NCI-H2196 (cell line): ENCODE measurements around the gene PKD1L1.

Experiments
- DNase-seq: peaks from one replicate; lab custom pipeline; 2025; ENCODE audit not compliant: unreplicated experiment; lab: John Stamatoyannopoulos, UW

The PKD1L1 gene

GRCh38 chr7:47743965-47744591 lies 204.2 kb downstream of the PKD1L1 start:
- no peak for DNase-seq

DNA sequence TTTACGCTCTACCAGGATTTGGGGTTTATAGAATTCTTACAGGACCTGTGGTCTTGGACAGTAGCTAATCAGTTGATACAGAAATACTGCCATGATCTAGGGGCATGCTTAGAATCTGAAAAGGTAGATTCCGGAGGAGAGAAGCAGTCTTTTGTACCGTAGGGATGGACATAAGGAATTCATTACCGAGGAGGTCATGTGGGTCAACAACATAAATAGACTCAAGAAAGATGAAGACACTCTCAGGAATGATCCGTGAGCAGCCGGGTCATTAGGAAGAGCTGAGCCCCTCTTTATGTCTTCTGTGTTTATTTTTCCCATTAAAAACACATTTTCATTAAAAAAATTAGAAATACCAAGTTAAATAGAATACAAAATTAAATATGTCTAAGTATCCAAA lies 206.3 kb downstream of the PKD1L1 start:
- DNase-seq, result no peak

DNA sequence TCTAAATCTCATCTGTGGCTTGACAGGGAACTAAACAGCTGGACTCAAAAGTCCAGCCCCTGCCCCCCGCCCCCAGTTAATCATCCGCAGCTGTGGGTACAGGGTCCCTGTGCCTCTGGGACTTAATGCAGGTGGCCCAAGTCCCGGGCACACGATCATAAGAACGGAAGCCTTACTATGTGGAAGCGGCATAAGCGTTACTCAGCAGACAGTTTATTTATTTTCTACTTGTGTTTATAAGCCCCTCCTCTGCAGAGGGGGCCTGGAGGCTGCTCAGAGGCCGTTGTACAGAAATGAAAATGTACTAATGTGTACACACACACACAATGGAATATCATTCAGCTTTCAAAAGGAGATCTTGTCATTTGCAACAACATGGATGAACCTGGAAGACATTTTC lies 208.4 kb downstream of the PKD1L1 start:
- no peak for DNase-seq

- no peak for DNase-seq
Observed at GRCh38 chr7:47739301-47739875, 208.9 kb downstream of the PKD1L1 start.

GRCh38 chr7:47738563-47739166 lies 209.6 kb downstream of the PKD1L1 start:
- DNase-seq, result no peak

DNA sequence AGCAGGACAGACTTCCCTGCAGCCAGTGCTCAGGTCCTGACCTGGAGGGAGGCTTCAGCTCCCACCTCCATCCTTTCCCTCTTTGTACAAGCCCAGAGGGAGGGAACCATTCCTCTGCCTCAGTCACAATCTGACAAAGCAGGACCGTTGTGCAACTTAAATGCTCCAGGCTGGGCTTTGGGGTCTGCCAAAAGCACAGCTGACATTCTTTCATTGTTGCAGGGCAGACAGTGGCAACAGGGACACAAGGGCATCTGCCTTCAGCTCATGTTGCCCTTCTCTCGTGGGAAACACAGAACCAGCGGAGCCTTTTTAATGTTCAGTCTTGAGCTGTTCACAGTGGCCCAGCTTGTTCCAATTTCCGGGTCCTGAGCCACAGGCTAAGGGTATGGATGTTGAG lies 210.7 kb downstream of the PKD1L1 start:
- no peak for DNase-seq

GRCh38 chr7:47735431-47736345 lies 212.6 kb downstream of the PKD1L1 start:
- DNase-seq, result no peak

GRCh38 chr7:47734949-47735291 lies 213.3 kb downstream of the PKD1L1 start:
- DNase-seq, result no peak

DNA sequence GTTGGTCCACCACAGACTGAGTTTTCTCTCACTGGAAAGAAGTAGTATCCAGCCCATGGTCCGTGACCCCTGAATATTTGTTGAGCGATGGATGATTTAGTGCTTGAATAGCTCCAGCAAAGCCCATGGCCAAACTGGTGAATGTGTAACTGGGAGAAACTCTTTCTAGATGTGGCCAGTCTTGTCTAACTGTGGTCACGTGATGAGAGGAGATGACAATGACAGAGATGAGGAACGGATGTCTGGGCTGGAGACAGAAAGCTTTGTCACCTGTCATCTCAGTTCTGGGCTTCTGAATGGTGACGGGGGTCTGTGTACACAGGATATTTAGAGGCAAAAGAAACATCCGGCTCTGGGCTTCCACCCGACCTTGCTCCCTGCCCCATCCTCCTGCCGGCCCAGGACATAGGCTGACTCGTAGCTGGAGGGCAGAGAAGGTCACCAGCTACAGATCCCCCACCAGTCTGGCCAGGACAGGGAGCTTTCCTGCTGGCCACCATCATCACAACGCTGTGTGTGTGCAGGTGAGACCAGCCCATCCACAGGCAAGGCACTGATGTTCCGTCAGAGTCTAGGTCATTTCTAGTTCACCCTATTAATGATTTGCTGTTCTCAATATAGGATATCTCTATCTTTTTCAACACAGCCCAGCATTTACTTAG lies 213.8 kb downstream of the PKD1L1 start:
- no peak for DNase-seq

- no peak for DNase-seq
Observed at GRCh38 chr7:47730142-47730541, 218.1 kb downstream of the PKD1L1 start.

DNA sequence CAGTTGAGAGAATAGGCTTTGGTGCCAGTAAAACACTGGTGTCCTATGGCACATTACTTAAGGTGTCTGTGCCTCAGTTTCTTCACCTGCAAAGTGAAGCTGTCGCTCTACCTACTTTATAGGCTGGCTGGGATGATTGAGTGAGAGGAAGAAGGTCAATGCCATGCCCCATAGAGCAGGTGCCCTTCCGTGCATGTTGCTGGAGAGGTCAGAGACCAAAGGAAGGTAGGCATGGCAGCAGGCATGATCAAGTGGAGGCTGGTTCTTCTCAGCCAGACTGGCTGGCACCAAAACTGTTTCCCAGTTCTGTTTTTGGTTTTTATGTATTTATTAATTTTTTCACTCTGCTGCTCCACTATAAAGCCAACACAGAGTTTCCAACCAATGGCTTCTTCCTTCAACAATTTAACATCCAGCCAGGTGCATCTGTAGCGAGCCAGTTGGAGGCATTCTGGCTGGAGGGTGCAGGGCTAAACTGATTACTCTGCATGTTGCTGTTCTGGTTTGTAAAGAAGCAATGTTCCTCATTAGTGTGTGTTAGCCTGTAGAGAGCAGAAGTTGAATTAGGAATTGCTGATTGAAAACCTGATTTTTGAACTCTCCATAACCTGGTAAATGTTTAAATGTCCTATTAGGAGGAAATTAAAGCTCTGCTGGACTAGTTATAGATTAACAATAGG lies 222.1 kb downstream of the PKD1L1 start:
- no peak for DNase-seq

GRCh38 chr7:47725031-47725780 lies 223.1 kb downstream of the PKD1L1 start:
- no peak for DNase-seq
